Measurements from ENCODE around the gene GPR55.

GPR55 gene

GRCh38 chr2:230924470-230925341 is at the start of gene GPR55:
TSS of gene GPR55 (minus strand) at chr2:230925242. CDS start at chr2:230910962, 14,280 bp downstream.
- H3K9me3 ChIP-seq (ENCODE audit: low read length), result no peaks in the 10 kb centered on the region
- H3F3A ChIP-seq (ENCODE audit: insufficient read depth, low read length), result no peaks in the 10 kb centered on the region
- H3K4me3 ChIP-seq (ENCODE audit: low read depth, low read length, poor library complexity, severe bottlenecking), result peak within 1 kb of the TSS; percentile 37
- H3K27me3 ChIP-seq (ENCODE audit: insufficient read depth, low read length), result peaks cover 5% of the 10 kb centered on the region; the same call in 1 of the 2 replicates
- H3K9me2 ChIP-seq (ENCODE audit: low read depth, low read length), result no peaks in the 10 kb centered on the region
- H3K36me3 ChIP-seq (ENCODE audit: insufficient read depth, low read length), result no peaks in the 10 kb centered on the region
- H3K4me1 ChIP-seq (ENCODE audit: insufficient read depth, low read length, severe bottlenecking), result peaks cover 9% of the 10 kb centered on the region
- no peak within 1 kb of the TSS; the same call in 1 of the 2 replicates for H3K9ac ChIP-seq (ENCODE audit: low read length)
- H2AFZ ChIP-seq (ENCODE audit: low read length), result no peak within 1 kb of the TSS
- no peak for TF ChIP-seq EZH2 (IDR thresholded peaks at IDR 0.05; ENCODE audit: borderline replicate concordance, low read length)
- TF ChIP-seq CTCF (IDR thresholded peaks at IDR 0.05; ENCODE audit: low read length), result peak; percentile 55
- no peaks in the 10 kb centered on the region for H3K79me2 ChIP-seq (ENCODE audit: insufficient read depth, low read length)
- peak within 1 kb of the TSS; percentile 58 for H3K4me2 ChIP-seq (ENCODE audit: low read length)
- no peaks in the 10 kb centered on the region for H4K20me1 ChIP-seq (ENCODE audit: insufficient read depth, low read length)
- H3K27ac ChIP-seq (ENCODE audit: low read depth, low read length, poor library complexity, severe bottlenecking), result no peak within 1 kb of the TSS

GRCh38 chr2:230974096-230974913 is 49.3 kb upstream of the GPR55 start:
- Histone ChIP-seq H2AFZ (ENCODE audit: low read length) (no peak overlapping the region), H3K4me3 (ENCODE audit: low read depth, low read length, poor library complexity, severe bottlenecking) (no peak overlapping the region), H3K27ac (ENCODE audit: low read depth, low read length, poor library complexity, severe bottlenecking) (no peak overlapping the region)

More at GRCh38 chr2:230974096-230974913, 49.3 kb upstream of the GPR55 start:
- Histone ChIP-seq H3K4me1 (ENCODE audit: insufficient read depth, low read length, severe bottlenecking) (no peaks in the 10 kb centered on the region), H3K9me3 (ENCODE audit: low read length) (no peaks in the 10 kb centered on the region), H3K27me3 (ENCODE audit: insufficient read depth, low read length) (peaks cover 3% of the 10 kb centered on the region; the same call in 1 of the 2 replicates), H3K9me2 (ENCODE audit: low read depth, low read length) (no peaks in the 10 kb centered on the region), H3K4me2 (ENCODE audit: low read length) (no peak overlapping the region), H3K79me2 (ENCODE audit: insufficient read depth, low read length) (no peaks in the 10 kb centered on the region), H4K20me1 (ENCODE audit: insufficient read depth, low read length) (no peaks in the 10 kb centered on the region), H3K36me3 (ENCODE audit: insufficient read depth, low read length) (no peaks in the 10 kb centered on the region), H3F3A (ENCODE audit: insufficient read depth, low read length) (no peaks in the 10 kb centered on the region), H3K9ac (ENCODE audit: low read length) (no peak overlapping the region)
- no peak for TF ChIP-seq EZH2 (IDR thresholded peaks at IDR 0.05; ENCODE audit: borderline replicate concordance, low read length)
- no peak for TF ChIP-seq CTCF (IDR thresholded peaks at IDR 0.05; ENCODE audit: low read length)
